Fibroblast of mammary gland (primary cell): ENCODE data around the gene C19orf33.

Experiments used
- DNase-seq: peaks from one replicate; pipeline ENCODE4 v3.0.0-alpha.2; 2010; ENCODE audit warnings: low read depth
- H3K4me3 ChIP-seq: 2 replicates; pipeline ENCODE4 v1.5.1; 2011; ENCODE audit warnings: low read depth, mild to moderate bottlenecking, low read length, moderate library complexity; ENCODE audit not compliant: control insufficient read depth
- TF ChIP-seq, protein P1 (sequence below): conservative IDR thresholded peaks from 2 replicates; pipeline ENCODE4 v1.5.1; 2011; ENCODE audit warnings: low read depth, low read length, inconsistent platforms; ENCODE audit not compliant: control insufficient read depth, insufficient read depth

C19orf33 gene

DNA sequence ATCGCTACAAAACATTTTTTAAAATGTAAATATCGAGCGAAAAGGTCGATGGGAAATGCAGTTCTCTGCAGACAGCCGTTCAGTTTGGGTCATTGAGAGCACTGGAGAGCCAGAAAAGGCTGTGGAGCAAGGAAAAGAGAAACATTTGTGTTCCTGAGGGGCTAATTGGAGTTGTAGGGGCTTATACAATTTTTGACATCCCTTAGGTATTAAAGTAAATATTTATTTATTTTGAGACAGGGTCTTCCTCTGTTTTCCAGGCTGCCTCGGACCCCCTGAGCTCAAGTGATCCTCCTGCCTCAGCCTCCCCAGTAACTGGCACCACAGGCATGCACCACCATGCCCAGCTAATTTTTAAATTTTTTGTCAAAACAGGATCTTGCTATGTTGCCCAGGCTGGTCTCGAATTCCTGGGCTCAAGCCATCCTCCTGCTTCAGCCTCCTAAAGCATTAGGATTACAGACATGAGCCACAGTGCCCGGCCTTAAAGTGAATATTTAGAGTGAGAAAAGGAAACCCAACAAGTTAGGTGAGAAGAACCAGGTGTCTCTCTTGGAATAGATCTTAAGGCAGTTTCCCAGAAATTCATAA lies 12.5 kb downstream of the C19orf33 start:
- TF ChIP-seq, protein P1, sequence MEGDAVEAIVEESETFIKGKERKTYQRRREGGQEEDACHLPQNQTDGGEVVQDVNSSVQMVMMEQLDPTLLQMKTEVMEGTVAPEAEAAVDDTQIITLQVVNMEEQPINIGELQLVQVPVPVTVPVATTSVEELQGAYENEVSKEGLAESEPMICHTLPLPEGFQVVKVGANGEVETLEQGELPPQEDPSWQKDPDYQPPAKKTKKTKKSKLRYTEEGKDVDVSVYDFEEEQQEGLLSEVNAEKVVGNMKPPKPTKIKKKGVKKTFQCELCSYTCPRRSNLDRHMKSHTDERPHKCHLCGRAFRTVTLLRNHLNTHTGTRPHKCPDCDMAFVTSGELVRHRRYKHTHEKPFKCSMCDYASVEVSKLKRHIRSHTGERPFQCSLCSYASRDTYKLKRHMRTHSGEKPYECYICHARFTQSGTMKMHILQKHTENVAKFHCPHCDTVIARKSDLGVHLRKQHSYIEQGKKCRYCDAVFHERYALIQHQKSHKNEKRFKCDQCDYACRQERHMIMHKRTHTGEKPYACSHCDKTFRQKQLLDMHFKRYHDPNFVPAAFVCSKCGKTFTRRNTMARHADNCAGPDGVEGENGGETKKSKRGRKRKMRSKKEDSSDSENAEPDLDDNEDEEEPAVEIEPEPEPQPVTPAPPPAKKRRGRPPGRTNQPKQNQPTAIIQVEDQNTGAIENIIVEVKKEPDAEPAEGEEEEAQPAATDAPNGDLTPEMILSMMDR: no peak
- DNase-seq: no peak
- peak overlapping the region; percentile 37 for H3K4me3 ChIP-seq

DNA sequence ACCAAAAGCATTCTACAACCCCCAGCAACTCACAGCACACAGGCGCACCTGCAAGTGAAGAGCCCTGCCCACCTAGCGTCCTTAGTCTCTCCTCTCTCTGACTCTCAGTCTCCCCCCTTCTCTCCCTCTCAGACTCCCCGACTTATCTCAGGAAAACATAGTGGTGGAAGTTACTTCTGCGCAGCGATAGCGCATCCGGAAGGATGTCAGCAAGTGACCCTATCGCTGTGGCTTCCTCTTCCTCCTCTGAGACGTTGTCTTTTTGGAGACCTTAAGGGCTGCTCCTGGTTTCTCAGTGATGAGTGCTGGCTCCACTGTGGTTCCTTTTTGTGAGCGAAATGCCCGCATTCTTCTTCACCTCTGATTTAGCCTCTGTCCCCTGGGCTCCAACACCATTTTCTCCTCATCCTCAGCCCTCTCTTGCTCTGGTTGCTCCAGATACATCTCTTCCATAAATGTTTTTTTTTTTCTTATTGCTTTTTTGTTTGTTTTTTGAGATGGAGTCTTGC lies 13.1 kb downstream of the C19orf33 start:
- no peak overlapping the region for H3K4me3 ChIP-seq
- TF ChIP-seq, protein P1: no peak
- no peak for DNase-seq

DNA sequence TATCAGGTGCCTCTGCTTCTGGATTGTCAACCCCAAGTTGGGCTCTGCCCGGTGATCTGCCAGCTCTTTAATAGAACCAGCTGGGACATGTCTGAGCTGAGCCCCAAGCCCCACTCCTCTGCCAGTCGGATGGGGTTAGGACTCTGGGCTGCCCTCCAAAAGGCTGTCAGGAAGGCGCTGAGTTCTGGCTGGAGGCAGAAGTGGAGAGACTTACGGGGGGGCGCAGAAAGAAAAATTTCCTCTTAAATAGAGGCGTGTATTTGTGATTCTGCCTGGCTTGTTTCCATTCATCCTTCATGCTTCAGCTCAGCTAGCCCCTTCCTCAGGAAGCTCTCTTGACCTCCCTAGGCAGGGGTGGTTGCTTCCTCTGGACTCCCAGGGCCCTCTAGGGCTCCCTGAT lies 14.6 kb downstream of the C19orf33 start:
- TF ChIP-seq, protein P1: no peak
- DNase-seq: no peak
- no peak overlapping the region for H3K4me3 ChIP-seq

DNA sequence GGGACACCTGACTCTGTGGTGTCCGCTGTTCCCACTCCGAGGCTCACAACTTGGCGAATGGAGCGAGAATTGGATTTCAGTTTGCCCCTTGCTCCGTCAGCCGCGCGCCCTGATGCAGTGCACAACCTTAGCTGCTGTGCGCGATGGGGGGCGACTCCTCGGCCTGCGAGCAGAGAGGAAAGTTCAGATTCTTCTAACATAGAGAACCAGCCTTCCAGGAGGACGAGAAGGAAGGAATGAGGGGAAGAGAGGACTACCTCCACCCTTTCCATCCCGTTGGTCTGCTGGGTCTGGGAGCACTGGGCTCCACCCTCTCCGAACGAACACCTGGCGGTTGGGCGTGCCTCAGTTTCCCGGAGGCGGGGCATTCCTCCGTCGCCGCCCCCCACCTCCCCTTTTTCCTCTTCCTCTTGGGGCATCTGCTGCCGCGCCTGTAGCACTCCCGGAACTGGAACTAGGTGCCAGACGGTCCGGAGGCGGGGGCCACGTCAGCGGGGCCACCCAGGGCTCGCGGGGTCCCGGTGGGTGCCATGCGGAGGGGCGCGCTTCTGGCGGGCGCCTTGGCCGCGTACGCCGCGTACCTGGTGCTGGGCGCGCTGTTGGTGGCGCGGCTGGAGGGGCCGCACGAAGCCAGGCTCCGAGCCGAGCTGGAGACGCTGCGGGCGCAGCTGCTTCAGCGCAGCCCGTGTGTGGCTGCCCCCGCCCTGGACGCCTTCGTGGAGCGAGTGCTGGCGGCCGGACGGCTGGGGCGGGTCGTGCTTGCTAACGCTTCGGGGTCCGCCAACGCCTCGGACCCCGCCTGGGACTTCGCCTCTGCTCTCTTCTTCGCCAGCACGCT lies 15.6 kb downstream of the C19orf33 start, which contains the start of gene KCNK6:
TSS of gene KCNK6 (plus strand) at position 425 of the 838 bp plus-strand sequence. CDS start at position 531, 106 bp downstream.
- DNase-seq: peak; percentile 7
- peak within 1 kb of the TSS; percentile 56 for H3K4me3 ChIP-seq
- TF ChIP-seq, protein P1: no peak

DNA sequence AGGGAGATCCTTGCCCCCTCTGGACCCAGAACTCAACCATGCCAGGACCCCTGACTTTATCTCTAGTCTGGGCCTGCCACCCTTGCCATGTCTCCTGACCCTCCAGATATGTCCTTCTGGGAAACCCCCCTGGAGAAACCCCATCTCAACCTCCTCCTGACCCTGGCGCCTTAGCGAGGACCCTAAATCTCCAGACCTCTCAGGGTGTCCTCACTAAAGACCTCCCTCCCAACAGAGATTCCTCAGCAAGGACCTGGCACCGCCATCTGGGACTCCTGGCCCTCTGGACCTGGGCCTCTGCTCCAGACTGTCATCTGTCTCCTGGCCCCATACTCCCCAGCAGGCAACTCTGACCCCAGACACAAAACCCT lies 16.9 kb downstream of the C19orf33 start:
- TF ChIP-seq, protein P1: no peak
- H3K4me3 ChIP-seq: peak overlapping the region; percentile 56
- DNase-seq: no peak

DNA sequence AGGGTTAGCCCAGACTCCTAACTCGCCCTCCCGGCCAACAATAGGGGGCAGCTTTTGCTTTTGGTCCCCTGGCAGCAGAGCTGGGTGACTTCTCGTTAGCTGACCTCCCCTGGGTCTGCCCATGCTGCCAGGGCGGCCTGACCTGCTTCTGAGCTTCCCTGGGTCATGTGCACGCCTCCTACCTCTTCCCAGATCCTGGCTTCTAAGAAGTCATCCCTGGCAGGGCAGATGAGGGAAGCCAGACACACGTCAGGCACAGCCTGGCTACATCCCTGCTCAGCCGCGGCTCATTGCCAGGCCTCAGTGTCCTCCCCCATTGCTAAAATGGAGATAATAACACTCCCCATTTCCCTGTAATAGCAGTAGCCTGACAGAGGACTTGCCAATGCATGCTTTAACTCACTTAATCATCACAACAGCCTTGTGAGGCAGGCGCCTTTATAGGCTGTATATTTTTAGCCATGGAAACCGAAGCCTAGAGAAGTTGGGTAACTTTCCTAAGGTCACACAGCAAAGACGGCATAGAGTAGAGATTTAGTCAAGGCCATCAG lies 17.7 kb downstream of the C19orf33 start:
- H3K4me3 ChIP-seq: no peak overlapping the region
- peak; percentile 34 for DNase-seq
- TF ChIP-seq, protein P1: no peak
